ENCODE measurements around the gene CCL7.
A peak's percentile ranks its signal among the peaks of the same experiment; 100 is the strongest.
"Not testable (repeated sequence)": the region's sequence is repeated elsewhere in the genome, so short reads cannot be mapped to it uniquely, and the experiment has no call there.

The CCL7 gene

GRCh38 chr17:34269969-34270368 lies at the start of gene CCL7:
TSS of gene CCL7 (plus strand) at chr17:34270221. CDS start at chr17:34270291, 70 bp downstream.
- peak; percentile 23 for DNase-seq (ENCODE audit: low read depth)

DNA sequence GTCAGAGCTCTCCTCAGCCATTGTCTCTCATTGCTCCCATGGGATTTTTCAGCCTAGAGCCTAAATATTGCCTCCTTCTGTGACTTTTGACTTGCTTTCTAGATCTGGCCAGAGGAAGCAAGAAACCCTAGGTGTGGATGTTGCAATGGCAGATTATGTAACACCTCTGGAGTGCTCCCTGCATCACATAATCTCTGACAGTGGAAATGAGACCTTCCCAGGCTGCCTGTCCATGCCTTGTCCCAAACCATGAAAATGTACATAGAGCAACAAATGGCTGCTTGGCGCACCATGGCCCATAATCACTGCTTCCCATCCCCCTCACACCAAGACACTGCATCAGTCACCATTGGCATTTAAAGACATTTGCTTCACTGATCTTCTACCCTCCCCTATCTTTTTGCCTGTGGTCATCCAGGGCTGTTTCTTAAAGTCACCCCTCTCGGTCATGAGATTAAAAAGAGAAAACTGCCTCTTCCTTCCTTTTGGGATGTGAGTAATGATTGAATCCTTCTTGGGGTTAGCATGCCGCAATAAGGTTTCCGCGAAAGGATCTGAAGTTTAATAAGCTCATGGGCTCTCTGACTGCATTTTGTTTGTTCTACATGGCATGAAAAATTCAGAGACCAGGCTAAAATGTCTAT lies 49.1 kb upstream of the CCL7 start:
- DNase-seq (ENCODE audit: low read depth): no peak

DNA sequence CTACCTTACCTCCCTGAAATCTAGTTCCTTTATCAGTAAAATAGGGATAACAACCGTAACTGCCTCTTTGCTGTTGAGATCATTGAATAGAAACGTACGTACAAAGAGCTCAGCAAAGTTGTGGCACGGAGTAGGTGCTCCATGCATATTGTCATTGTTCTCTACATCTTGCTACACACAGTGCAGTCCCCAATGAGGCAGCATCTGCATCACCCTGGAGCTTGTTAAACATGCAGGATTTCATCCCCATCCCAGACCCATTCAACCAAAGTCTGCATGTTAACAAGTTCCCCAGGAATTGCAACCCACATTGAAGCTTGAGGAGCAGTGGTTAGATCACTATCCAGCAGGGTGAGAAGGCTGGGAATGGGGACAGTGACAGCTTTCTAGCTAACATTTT lies 48.6 kb upstream of the CCL7 start:
- no peak for DNase-seq (ENCODE audit: low read depth)

DNA sequence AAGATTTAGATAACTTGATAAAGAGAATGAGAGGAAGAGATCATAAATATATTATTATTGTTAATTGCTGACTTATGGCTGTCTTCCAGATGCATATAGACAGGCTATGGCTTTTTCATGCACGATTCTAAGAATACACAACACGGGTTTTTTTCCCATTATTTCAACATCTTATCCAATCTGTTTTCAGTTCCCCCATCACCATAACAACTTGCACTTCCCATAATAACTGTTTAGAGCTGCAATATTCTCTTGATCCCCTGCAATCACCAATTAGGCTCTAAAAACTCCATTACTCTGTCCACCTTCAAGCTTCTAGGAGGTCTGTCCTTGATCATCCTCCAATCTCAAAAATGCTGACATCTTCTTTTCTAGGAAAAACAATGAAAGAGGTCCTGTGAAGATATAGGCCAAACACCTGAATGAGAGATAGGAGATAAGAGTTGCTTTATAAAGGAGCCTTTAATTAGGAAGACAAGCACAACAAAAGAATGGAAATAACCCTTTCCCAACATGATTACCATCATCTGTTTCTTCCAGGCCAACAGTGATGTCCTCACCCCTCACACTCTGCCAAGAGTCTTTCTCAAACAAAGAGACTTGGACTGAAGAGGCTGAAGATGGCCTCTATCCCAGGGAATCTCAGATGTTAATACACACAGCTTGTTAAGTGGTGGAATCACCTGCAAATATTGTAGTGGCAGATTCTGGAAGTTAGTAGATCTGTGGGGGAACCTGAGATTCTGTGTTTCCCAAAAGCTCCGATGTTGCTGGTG lies 47.1 kb upstream of the CCL7 start:
- DNase-seq (ENCODE audit: low read depth): no peak

- no peak for DNase-seq (ENCODE audit: low read depth)
These were observed 45.0 kb upstream of the CCL7 start for GRCh38 chr17:34225046-34225445.

GRCh38 chr17:34226011-34226743 lies 43.8 kb upstream of the CCL7 start:
- DNase-seq (ENCODE audit: low read depth): no peak

DNA sequence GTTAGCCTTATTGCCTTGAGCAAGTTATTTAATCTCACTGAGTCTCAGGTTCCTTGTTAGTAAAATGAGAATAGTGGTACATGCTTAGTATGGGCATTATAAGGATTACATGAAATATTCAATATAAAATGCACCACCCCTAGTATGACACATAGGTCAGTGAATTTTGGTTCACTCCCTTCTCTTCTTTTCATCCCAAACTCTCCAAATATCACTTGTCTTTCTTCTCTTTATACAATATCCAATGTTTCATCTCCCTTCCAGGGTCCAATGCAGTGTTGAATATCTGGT lies 43.3 kb upstream of the CCL7 start:
- DNase-seq (ENCODE audit: low read depth): no peak

GRCh38 chr17:34227293-34227692 lies 42.7 kb upstream of the CCL7 start:
- not testable (repeated sequence) for DNase-seq (ENCODE audit: low read depth)

DNA sequence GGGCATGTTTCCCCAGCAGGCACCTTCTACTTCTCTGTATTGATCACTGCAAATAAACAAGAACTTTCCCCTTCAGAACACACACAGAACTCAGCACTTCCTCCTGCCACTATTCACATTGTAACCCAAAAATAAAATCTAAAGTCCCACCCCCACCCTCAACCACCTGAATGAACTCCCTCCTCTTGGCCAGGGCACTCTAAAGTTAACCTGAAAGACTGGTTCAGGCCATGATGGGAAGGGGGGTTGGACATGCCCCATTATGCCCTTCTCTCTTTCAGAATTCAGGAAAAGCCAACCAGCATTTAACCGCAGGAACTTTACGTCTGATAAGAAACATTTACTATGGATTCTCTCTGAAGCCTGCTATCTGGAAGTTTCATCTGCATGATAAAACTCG lies 42.3 kb upstream of the CCL7 start:
- no peak for DNase-seq (ENCODE audit: low read depth)

- DNase-seq (ENCODE audit: low read depth): no peak
These were observed 41.2 kb upstream of the CCL7 start for GRCh38 chr17:34228781-34229180.

- DNase-seq (ENCODE audit: low read depth): no peak
These were observed 39.7 kb upstream of the CCL7 start for GRCh38 chr17:34230342-34230741.

DNA sequence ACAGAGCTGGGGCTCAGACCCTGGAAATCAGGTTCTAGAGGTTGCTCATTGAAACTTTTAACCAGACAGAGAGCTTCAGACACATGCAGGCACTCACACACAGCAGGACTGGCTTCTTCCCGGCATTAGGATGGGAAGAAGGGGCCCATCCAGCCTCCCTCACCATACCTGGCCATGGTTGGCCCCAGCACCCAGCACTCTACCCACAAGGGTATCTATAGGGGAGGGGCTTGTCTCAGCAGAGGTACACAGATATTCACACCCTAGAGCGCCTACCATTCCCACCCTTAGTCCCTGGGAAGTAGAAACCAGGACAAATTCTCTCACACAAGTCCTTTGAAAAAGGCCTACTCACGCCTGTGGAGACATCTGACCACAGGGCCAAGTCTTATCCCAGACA lies 35.4 kb upstream of the CCL7 start:
- DNase-seq (ENCODE audit: low read depth): no peak

GRCh38 chr17:34235389-34236028 lies 34.5 kb upstream of the CCL7 start:
- DNase-seq (ENCODE audit: low read depth): no peak

DNA sequence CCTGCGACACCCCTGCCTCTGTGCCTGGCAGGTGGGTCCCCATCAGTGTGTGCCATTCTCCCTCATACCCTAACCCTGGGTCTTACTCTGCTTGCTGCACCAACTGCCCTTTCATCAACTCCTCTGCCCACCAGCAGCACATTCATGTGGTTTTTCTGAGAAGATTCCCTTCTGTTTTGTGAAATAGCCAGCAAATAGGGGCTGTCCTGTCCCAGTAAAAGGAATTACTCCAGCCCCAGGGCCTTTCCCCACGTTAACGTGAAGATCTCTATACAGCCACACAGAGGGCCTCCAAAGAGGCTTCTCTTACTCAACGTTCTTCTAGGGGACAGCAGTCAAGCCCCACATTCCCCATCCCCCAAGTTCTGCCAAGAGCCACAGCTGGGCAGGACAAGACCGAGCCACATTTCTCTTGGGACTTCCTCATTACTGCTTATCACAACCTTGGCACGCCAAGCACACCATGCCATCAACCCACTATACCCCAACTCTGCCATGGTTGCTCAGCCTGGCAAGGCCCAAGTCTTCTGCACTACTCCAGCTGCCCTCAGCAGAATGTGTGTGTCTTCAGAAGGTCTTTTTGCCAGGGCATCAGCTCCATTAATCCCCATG lies 33.6 kb upstream of the CCL7 start:
- no peak for DNase-seq (ENCODE audit: low read depth)

DNA sequence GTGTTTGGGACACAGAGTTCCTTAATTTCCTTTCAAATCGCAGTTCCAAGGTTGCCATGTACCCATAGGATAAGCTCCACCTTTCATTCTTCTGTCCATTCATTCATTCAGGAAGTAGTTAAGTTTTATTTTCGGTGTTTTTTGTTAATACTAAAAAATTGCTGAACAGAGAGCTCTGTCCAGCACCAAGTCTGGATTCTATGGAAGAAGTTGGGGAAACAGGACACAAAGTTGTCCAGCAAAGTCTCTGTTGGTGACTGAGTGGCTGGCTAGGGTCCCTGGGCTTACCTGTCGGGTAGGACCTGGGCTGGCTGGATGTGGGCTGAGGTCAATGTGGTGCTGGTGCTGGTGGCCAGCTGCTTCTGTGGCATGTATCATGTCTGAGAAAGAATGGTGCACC lies 32.6 kb upstream of the CCL7 start:
- no peak for DNase-seq (ENCODE audit: low read depth)

DNA sequence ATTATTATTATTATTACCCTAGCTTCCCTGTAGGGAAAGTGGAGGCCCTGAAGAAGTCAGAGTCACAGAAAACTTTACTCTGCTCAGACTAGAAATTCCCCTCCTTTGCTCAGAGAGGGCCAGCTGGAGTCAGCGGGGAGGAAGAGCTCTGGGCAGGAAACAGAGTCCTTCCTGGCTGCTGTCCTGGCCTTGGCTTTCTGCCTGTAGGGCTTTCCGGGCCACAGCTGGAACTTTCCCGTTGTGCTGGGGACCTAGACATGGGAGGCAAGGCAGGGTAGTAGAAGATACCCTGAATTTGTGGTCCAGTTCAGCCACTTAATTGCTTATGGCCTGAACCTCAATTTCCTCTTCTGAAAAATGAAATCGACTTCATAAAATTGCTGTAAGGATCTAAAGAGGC lies 29.0 kb upstream of the CCL7 start:
- DNase-seq (ENCODE audit: low read depth): no peak

DNA sequence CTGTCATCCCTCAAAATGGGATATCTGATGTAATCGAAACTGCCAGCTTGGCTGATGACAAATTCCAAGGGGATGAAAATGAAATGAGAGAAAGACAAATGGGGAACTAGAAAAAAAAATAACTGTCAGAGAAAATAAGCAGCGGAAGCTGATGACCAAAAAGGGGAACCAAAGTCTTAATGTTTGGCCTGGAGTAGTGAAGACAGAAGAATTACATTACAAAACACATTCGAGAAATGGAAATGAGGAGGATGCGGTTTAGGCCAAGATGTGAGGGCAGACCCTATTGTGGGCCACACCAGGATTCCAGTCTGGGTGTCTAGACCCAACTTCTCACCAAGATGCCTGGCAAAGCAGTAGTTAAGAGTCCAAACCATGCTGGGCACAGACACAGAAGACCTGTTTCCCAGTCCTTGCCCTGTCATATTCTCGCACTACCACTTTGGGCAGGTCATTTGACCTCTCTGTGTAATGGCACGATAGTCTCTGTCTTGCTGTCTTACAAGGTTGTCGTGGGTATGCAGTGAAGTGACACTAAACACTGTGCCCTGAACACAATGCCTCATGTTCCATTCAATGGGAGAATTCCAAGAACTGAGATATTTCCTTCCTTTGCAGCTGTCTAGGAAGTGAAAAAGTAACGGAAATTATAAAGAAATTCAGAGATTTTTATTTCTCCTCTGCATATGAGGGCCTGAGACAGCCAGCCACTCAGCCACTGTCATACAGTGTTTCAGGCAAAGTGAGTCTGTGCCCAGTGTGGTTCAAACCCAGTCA lies 27.2 kb upstream of the CCL7 start:
- DNase-seq (ENCODE audit: low read depth): no peak

- DNase-seq (ENCODE audit: low read depth): no peak
These were observed 26.4 kb upstream of the CCL7 start for GRCh38 chr17:34243364-34244320.

GRCh38 chr17:34245351-34245905 lies 24.6 kb upstream of the CCL7 start:
- no peak for DNase-seq (ENCODE audit: low read depth)

GRCh38 chr17:34246446-34246845 lies 23.6 kb upstream of the CCL7 start:
- no peak for DNase-seq (ENCODE audit: low read depth)
